Gastrocnemius medialis (tissue), 4 donors: ENCODE data around the gene TDRD12.

Source experiments
- CTCF ChIP-seq, 5 experiments: fragments of 450-650 bp in 3 of 5; fragments of 200-600 bp in 2 of 5; sonication (generic) in 2 of 5; IDR thresholded peaks in 4 of 5; conservative IDR thresholded peaks in 1 of 5; 1 replicate in 4 of 5; 2 replicates in 1 of 5; pipeline ENCODE4 v1.5.1; 2016 to 2019; ENCODE audit warnings: antibody characterized with exemption in 5 of 5, mild to moderate bottlenecking in 3 of 5, moderate library complexity in 3 of 5
- POLR2A ChIP-seq, 2 donors: fragments of 450-650 bp; IDR thresholded peaks; one replicate each; pipeline ENCODE4 v1.6.1; 2017; ENCODE audit warnings: antibody characterized with exemption in 2 of 2, mild to moderate bottlenecking in 2 of 2, moderate library complexity in 2 of 2

- TF ChIP-seq CTCF (IDR thresholded peaks at IDR 0.05 in 4 of 5, conservative IDR thresholded peaks at IDR 0.05 in 1 of 5) (no peak), POLR2A (IDR thresholded peaks at IDR 0.05) (no peak)
These were observed 47.5 kb upstream of the TDRD12 start for GRCh38 chr19:32671883-32672593.
